Thyroid gland (tissue), 4 donors: ENCODE data around the gene DLGAP5. TPM values are rescaled to one million over a fixed set of nuclear protein-coding genes. Genes with fewer than 3 reads are reported as not detected.

Experiments used
- DNase-seq, 2 donors: peaks; one replicate each; pipeline ENCODE4 v3.0.0-alpha.2; 2019
- H3K27ac ChIP-seq, 3 donors: fragments of 200-600 bp; sonication (generic); 1 replicate in 2 of 3; 2 replicates in 1 of 3; pipeline ENCODE4 v1.5.1; 2016 to 2019; ENCODE audit warnings: mild to moderate bottlenecking in 1 of 3, moderate library complexity in 1 of 3
- H3K27me3 ChIP-seq: fragments of 200-600 bp; sonication (generic); one replicate; pipeline ENCODE4 v1.5.1; 2019
- H3K36me3 ChIP-seq, 2 donors: fragments of 200-600 bp; sonication (generic); one replicate each; pipeline ENCODE4 v1.5.1; 2016 to 2019
- H3K4me1 ChIP-seq, 2 donors: fragments of 200-600 bp; sonication (generic); one replicate each; pipeline ENCODE4 v1.5.1; 2017 to 2019
- H3K4me3 ChIP-seq, 3 donors: fragments of 200-600 bp; sonication (generic); replicated peaks in 1 of 3; 1 replicate in 2 of 3; 2 replicates in 1 of 3; pipeline ENCODE4 v1.5.1; 2016; ENCODE audit warnings: mild to moderate bottlenecking in 1 of 3
- H3K9me3 ChIP-seq: fragments of 200-600 bp; sonication (generic); one replicate; pipeline ENCODE4 v1.5.1; 2017
- CTCF ChIP-seq, 6 experiments: fragments of 200-600 bp in 3 of 6; fragments of 450-650 bp in 3 of 6; sonication (generic) in 3 of 6; IDR thresholded peaks; one replicate each; pipeline ENCODE4 v1.5.1; 2016 to 2019; ENCODE audit warnings: antibody characterized with exemption in 6 of 6, mild to moderate bottlenecking in 2 of 6, inconsistent platforms in 1 of 6, moderate library complexity in 1 of 6
- POLR2A ChIP-seq, 2 donors: fragments of 450-650 bp; IDR thresholded peaks; one replicate each; pipeline ENCODE4 v1.6.1; 2017; ENCODE audit warnings: antibody characterized with exemption in 2 of 2, mild to moderate bottlenecking in 2 of 2, moderate library complexity in 1 of 2
- WGBS, 2 donors: methylation state at CpG; one replicate each; pipeline ENCODE4 v1.1.5; 2017; 5-methylcytosine and 5-hydroxymethylcytosine counted together
- intact Hi-C: fragments of 100-400 bp; cut with DNase I; formaldehyde crosslinking; loops from one replicate; pipeline ENCODE4 v1.15.1; 2023
- total RNA-seq, 4 donors: library from RNA; depleted of rRNA; stranded (reverse); fragments of >200 nt; gene quantifications; one replicate each; pipeline ENCODE4 v1.2.3, GENCODE V29; 2016

The DLGAP5 gene
- total RNA-seq, 4 donors from 2014 or later: 0.22 to 0.42 (median 0.27) TPM; not detected in 1

- no peaks in the 10 kb centered on the region for H3K36me3 ChIP-seq
- WGBS, 2 donors: 69 to 77% methylated on average over 2 of the region's 2 CpGs
- intact Hi-C loops: no loop called here
- H3K27ac ChIP-seq: peak overlapping the region in 1 of 3 donors; percentile 16
- TF ChIP-seq CTCF (IDR thresholded peaks at IDR 0.05) (no peak), POLR2A (IDR thresholded peaks at IDR 0.05) (no peak)
- no peak overlapping the region for H3K4me3 ChIP-seq
- no peak for DNase-seq
- H3K9me3 ChIP-seq: no peaks in the 10 kb centered on the region
- H3K4me1 ChIP-seq: peaks cover 29 to 59% of the 10 kb centered on the region in 2 donors
- H3K27me3 ChIP-seq: no peaks in the 10 kb centered on the region
Measured at GRCh38 chr14:55099756-55100155, 91.6 kb downstream of the DLGAP5 start.

- no peak overlapping the region for H3K4me3 ChIP-seq
- no peaks in the 10 kb centered on the region for H3K27me3 ChIP-seq
- 90 to 96% methylated on average over 1 of the region's 1 CpG for WGBS, 2 donors
- no peak for TF ChIP-seq CTCF (IDR thresholded peaks at IDR 0.05)
- H3K9me3 ChIP-seq: no peaks in the 10 kb centered on the region
- H3K27ac ChIP-seq: peak overlapping the region in 1 of 3 donors; percentile 60
- DNase-seq: no peak
- H3K4me1 ChIP-seq: peaks cover 17 to 49% of the 10 kb centered on the region in 2 donors
- H3K36me3 ChIP-seq: no peaks in the 10 kb centered on the region
- intact Hi-C loops: no loop called here
Measured at GRCh38 chr14:55098561-55098898, 92.9 kb downstream of the DLGAP5 start.

Other genes starting within 250 kb of the DLGAP5 start
- 1 to 10 TPM; 1.2 to 2.3 (median 1.9) TPM for gene WDHD1, start 164.5 kb downstream of the DLGAP5 start, total RNA-seq
- 10 to 100 TPM; 18.2 to 26.5 (median 19.7) TPM for gene SOCS4, start 164.3 kb downstream of the DLGAP5 start, total RNA-seq
- gene MAPK1IP1L, start 139.9 kb downstream of the DLGAP5 start, total RNA-seq: 10 to 100 TPM; 56.6 to 89.9 (median 69.6) TPM
- 100 to 1,000 TPM in 2 of 4 donors, 10 to 100 TPM in 2; 65.7 to 201 (median 111) TPM for gene LGALS3, start 62.3 kb downstream of the DLGAP5 start, total RNA-seq
- 10 to 100 TPM; 60.0 to 88.5 (median 81.9) TPM for gene FBXO34, start 79.8 kb upstream of the DLGAP5 start, total RNA-seq
- gene ATG14, start 220.2 kb upstream of the DLGAP5 start, total RNA-seq: 10 to 100 TPM; 13.3 to 22.2 (median 19.1) TPM
- not detected for gene TBPL2, start 249.0 kb upstream of the DLGAP5 start, total RNA-seq